ENCODE measurements around the gene SRSF10.

DNA sequence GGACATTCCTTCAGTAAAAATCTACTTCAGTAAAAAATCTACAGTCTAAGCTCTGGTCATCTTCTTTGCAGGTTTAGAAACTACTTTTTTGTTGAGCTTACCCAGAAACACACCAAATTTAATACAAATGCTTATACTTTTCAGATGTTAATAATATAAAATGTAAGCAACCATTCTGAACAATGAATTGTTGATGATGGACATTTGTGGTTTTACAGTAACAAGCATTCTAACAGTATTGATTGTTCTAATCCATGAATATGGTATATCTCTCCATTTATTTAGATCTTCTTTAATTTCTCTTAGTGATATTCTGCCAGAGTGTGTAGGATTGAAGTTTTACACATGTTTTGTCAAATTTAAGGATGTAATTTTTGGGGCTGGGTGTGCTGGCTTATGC is 27.0 kb upstream of the SRSF10 start:
- TF ChIP-seq POLR2A (IDR thresholded peaks at IDR 0.05; ENCODE audit: low read depth): no peak
- TF ChIP-seq, protein P1, sequence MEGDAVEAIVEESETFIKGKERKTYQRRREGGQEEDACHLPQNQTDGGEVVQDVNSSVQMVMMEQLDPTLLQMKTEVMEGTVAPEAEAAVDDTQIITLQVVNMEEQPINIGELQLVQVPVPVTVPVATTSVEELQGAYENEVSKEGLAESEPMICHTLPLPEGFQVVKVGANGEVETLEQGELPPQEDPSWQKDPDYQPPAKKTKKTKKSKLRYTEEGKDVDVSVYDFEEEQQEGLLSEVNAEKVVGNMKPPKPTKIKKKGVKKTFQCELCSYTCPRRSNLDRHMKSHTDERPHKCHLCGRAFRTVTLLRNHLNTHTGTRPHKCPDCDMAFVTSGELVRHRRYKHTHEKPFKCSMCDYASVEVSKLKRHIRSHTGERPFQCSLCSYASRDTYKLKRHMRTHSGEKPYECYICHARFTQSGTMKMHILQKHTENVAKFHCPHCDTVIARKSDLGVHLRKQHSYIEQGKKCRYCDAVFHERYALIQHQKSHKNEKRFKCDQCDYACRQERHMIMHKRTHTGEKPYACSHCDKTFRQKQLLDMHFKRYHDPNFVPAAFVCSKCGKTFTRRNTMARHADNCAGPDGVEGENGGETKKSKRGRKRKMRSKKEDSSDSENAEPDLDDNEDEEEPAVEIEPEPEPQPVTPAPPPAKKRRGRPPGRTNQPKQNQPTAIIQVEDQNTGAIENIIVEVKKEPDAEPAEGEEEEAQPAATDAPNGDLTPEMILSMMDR (IDR thresholded peaks at IDR 0.05): no peak

Data from esophagus muscularis mucosa (tissue), 3 donors.